Measurements from ENCODE around the gene IKBKG. TPM values are rescaled to one million over a fixed set of nuclear protein-coding genes. Genes with fewer than 3 reads are reported as not detected.

Gene IKBKG
- total RNA-seq, 1 experiment from 2014 or later: 34.3 TPM

- TF ChIP-seq CTCF (conservative IDR thresholded peaks at IDR 0.05; ENCODE audit: low read depth, low read length) (no peak), EZH2 (IDR thresholded peaks at IDR 0.05; ENCODE audit: low read length, unreplicated experiment) (no peak), EZH2phosphoT487 (IDR thresholded peaks at IDR 0.05; ENCODE audit: borderline replicate concordance, low read length) (no peak)
- Histone ChIP-seq H3K36me3 (ENCODE audit: low read depth, low read length) (peaks cover 24% of the 10 kb centered on the region; the same call in 1 of the 2 replicates), H3K27ac (ENCODE audit: low read length) (no peak overlapping the region), H3K9me2 (replicated peaks; ENCODE audit: low read length) (no peaks in the 10 kb centered on the region), H3K9ac (ENCODE audit: low read length) (no peak overlapping the region), H3K4me3 (ENCODE audit: low read length) (no peak overlapping the region), H3K27me3 (ENCODE audit: low read length) (no peaks in the 10 kb centered on the region), H3K4me1 (ENCODE audit: insufficient read depth, low read length) (peaks cover 9% of the 10 kb centered on the region; the same call in 1 of the 2 replicates), H2AFZ (ENCODE audit: low read length) (no peak overlapping the region), H4K20me1 (ENCODE audit: low read length) (no peaks in the 10 kb centered on the region), H3K4me2 (ENCODE audit: low read length) (no peak overlapping the region), H3K9me3 (ENCODE audit: low read length) (no peaks in the 10 kb centered on the region), H3F3A (ENCODE audit: low read length, unreplicated experiment) (no peaks in the 10 kb centered on the region), H3K79me2 (ENCODE audit: low read length) (no peaks in the 10 kb centered on the region)
- no TSS peak for BruUV-seq (replicated peaks)
- DNase-seq: no peak
- ATAC-seq: no peak
- CTCF ChIA-PET: interaction anchor here (0.6 kb wide), 1 partner anchor 10 kb away, joined by 5 read pairs; no protein-coding TSS in a partner anchor
- intact Hi-C loops (cut with micrococcal nuclease): no loop called here
- POLR2A ChIA-PET (ENCODE audit: unreplicated experiment): no interaction called here
Measured at GRCh38 chrX:154531626-154532025, 15.8 kb upstream of the IKBKG start.

- Histone ChIP-seq H3K4me3 (ENCODE audit: low read length) (no peak overlapping the region), H3F3A (ENCODE audit: low read length, unreplicated experiment) (no peaks in the 10 kb centered on the region), H3K9me2 (replicated peaks; ENCODE audit: low read length) (no peaks in the 10 kb centered on the region), H2AFZ (ENCODE audit: low read length) (no peak overlapping the region), H3K9ac (ENCODE audit: low read length) (no peak overlapping the region), H3K36me3 (ENCODE audit: low read depth, low read length) (peaks cover 24% of the 10 kb centered on the region; the same call in 1 of the 2 replicates), H4K20me1 (ENCODE audit: low read length) (no peaks in the 10 kb centered on the region), H3K4me1 (ENCODE audit: insufficient read depth, low read length) (peaks cover 3% of the 10 kb centered on the region; the same call in 1 of the 2 replicates), H3K4me2 (ENCODE audit: low read length) (no peak overlapping the region), H3K9me3 (ENCODE audit: low read length) (no peaks in the 10 kb centered on the region), H3K27ac (ENCODE audit: low read length) (no peak overlapping the region), H3K27me3 (ENCODE audit: low read length) (no peaks in the 10 kb centered on the region), H3K79me2 (ENCODE audit: low read length) (peaks cover 5% of the 10 kb centered on the region)
- DNase-seq (no peak), ATAC-seq (no peak)
- intact Hi-C loops (cut with micrococcal nuclease): no loop called here
- no TSS peak for BruUV-seq (replicated peaks)
- ChIA-PET POLR2A (ENCODE audit: unreplicated experiment) (no interaction called here), CTCF (no interaction called here)
- no peak for TF ChIP-seq CTCF (conservative IDR thresholded peaks at IDR 0.05; ENCODE audit: low read depth, low read length)
- no peak for TF ChIP-seq EZH2 (IDR thresholded peaks at IDR 0.05; ENCODE audit: low read length, unreplicated experiment)
- TF ChIP-seq EZH2phosphoT487 (IDR thresholded peaks at IDR 0.05; ENCODE audit: borderline replicate concordance, low read length): no peak
Measured at GRCh38 chrX:154532690-154533089, 14.7 kb upstream of the IKBKG start.

- Histone ChIP-seq H3F3A (ENCODE audit: low read length, unreplicated experiment) (no peaks in the 10 kb centered on the region), H3K27me3 (ENCODE audit: low read length) (no peaks in the 10 kb centered on the region), H3K79me2 (ENCODE audit: low read length) (peaks cover 23% of the 10 kb centered on the region), H3K36me3 (ENCODE audit: low read depth, low read length) (peaks cover 27% of the 10 kb centered on the region; the same call in 1 of the 2 replicates), H2AFZ (ENCODE audit: low read length) (no peak overlapping the region), H3K9me3 (ENCODE audit: low read length) (no peaks in the 10 kb centered on the region), H3K9me2 (replicated peaks; ENCODE audit: low read length) (no peaks in the 10 kb centered on the region), H3K27ac (ENCODE audit: low read length) (no peak overlapping the region), H3K4me1 (ENCODE audit: insufficient read depth, low read length) (peaks cover 3% of the 10 kb centered on the region; the same call in 1 of the 2 replicates), H3K9ac (ENCODE audit: low read length) (no peak overlapping the region), H3K4me2 (ENCODE audit: low read length) (no peak overlapping the region), H3K4me3 (ENCODE audit: low read length) (no peak overlapping the region), H4K20me1 (ENCODE audit: low read length) (no peaks in the 10 kb centered on the region)
- intact Hi-C loops (cut with micrococcal nuclease): loop anchor here (1.0 kb wide), 1 partner anchor 161 kb away; no protein-coding TSS in a partner anchor
- peak; percentile 89 for ATAC-seq
- BruUV-seq (replicated peaks): no TSS peak
- ChIA-PET POLR2A (ENCODE audit: unreplicated experiment) (no interaction called here), CTCF (no interaction called here)
- DNase-seq: peak; percentile 85
- TF ChIP-seq CTCF (conservative IDR thresholded peaks at IDR 0.05; ENCODE audit: low read depth, low read length) (peak; percentile 97), EZH2 (IDR thresholded peaks at IDR 0.05; ENCODE audit: low read length, unreplicated experiment) (no peak), EZH2phosphoT487 (IDR thresholded peaks at IDR 0.05; ENCODE audit: borderline replicate concordance, low read length) (no peak)
Measured at GRCh38 chrX:154534526-154535322, 12.7 kb upstream of the IKBKG start.

Measured in PC-3 (cell line).